NB4 (cell line): ENCODE results near the gene KLF7.

Experiments used
- DNase-seq: peaks from one replicate; pipeline ENCODE4 v3.0.0; 2010; ENCODE audit warnings: low read depth
- H3K4me3 ChIP-seq: one replicate; pipeline ENCODE4 v1.5.1; 2011; ENCODE audit warnings: mild to moderate bottlenecking, low read depth, low read length, moderate library complexity
- CTCF ChIP-seq: IDR thresholded peaks from one replicate; pipeline ENCODE4 v1.5.1; 2012; ENCODE audit warnings: low read depth, low read length
- MAX ChIP-seq: IDR thresholded peaks from 2 replicates; pipeline ENCODE4 v1.6.1; 2011; ENCODE audit warnings: low read depth, low read length
- MYC ChIP-seq: IDR thresholded peaks from 2 replicates; pipeline ENCODE4 v1.6.1; 2011; ENCODE audit warnings: low read depth, low read length
- POLR2A ChIP-seq: IDR thresholded peaks from 2 replicates; pipeline ENCODE4 v1.6.1; 2011; ENCODE audit warnings: mild to moderate bottlenecking; ENCODE audit not compliant: insufficient read length; ENCODE audit errors: extremely low read depth

The KLF7 gene

GRCh38 chr2:207045531-207045930, 120.2 kb downstream of the KLF7 start:
- H3K4me3 ChIP-seq: no peak overlapping the region
- DNase-seq: no peak
- TF ChIP-seq MAX (no peak), CTCF (no peak), MYC (no peak), POLR2A (no peak)

GRCh38 chr2:207044379-207045362, 121.1 kb downstream of the KLF7 start:
- no peak for DNase-seq
- no peak for TF ChIP-seq CTCF
- no peak for TF ChIP-seq POLR2A
- TF ChIP-seq MYC: no peak
- TF ChIP-seq MAX: no peak
- H3K4me3 ChIP-seq: no peak overlapping the region

- TF ChIP-seq POLR2A (no peak), MAX (no peak), CTCF (no peak), MYC (no peak)
- DNase-seq: no peak
Measured at GRCh38 chr2:207042841-207043240, 122.9 kb downstream of the KLF7 start.

GRCh38 chr2:207041786-207042554, 123.8 kb downstream of the KLF7 start:
- H3K4me3 ChIP-seq: no peak overlapping the region
- no peak for TF ChIP-seq MAX
- no peak for TF ChIP-seq MYC
- TF ChIP-seq POLR2A: no peak
- no peak for TF ChIP-seq CTCF
- no peak for DNase-seq

More at GRCh38 chr2:207042841-207043240, 122.9 kb downstream of the KLF7 start:
- no peak overlapping the region for H3K4me3 ChIP-seq

GRCh38 chr2:207041279-207041678, 124.5 kb downstream of the KLF7 start:
- TF ChIP-seq MYC: no peak
- TF ChIP-seq MAX: no peak
- no peak for TF ChIP-seq CTCF
- no peak for TF ChIP-seq POLR2A

More at GRCh38 chr2:207041279-207041678, 124.5 kb downstream of the KLF7 start:
- no peak overlapping the region for H3K4me3 ChIP-seq
- no peak for DNase-seq
